Body of pancreas (tissue), 4 donors: Measurements from ENCODE around the gene KDELR3. TPM values are rescaled to one million over a fixed set of nuclear protein-coding genes. Genes with fewer than 3 reads are reported as not detected.

Experiments used
- ATAC-seq: fragments of 150-250 bp; one replicate; pipeline ENCODE4 v1.9.1; 2016
- DNase-seq, 4 donors: peaks; one replicate each; pipeline ENCODE4 v3.0.0-alpha.2; 2019
- H3K27ac ChIP-seq, 4 donors: fragments of 200-600 bp; sonication (generic); 1 replicate in 3 of 4; 2 replicates in 1 of 4; pipeline versions ENCODE4 v1.5.1 to v1.6.1; 2016 to 2019; ENCODE audit warnings: mild to moderate bottlenecking in 1 of 4, mixed read lengths in 1 of 4, moderate library complexity in 1 of 4
- H3K27me3 ChIP-seq, 2 donors: fragments of 200-600 bp; sonication (generic); one replicate each; pipeline ENCODE4 v1.6.0; 2016; ENCODE audit warnings: mild to moderate bottlenecking in 1 of 2
- H3K36me3 ChIP-seq, 2 donors: fragments of 200-600 bp; sonication (generic); replicated peaks in 1 of 2; 2 replicates each; pipeline ENCODE4 v1.5.1; 2016; ENCODE audit warnings: low read depth in 2 of 2; ENCODE audit not compliant: insufficient read depth in 1 of 2
- H3K4me1 ChIP-seq: fragments of 200-600 bp; sonication (generic); one replicate; pipeline ENCODE4 v1.6.0; 2016
- H3K4me3 ChIP-seq, 2 donors: fragments of 200-600 bp; sonication (generic); 1 replicate in 1 of 2; 2 replicates in 1 of 2; pipeline ENCODE4 v1.5.1; 2016 to 2019
- H3K9me3 ChIP-seq, 3 donors: fragments of 200-600 bp; sonication (generic); 1 replicate in 2 of 3; 2 replicates in 1 of 3; pipeline ENCODE4 v1.5.1; 2016
- POLR2A ChIP-seq, 3 donors: fragments of 450-650 bp; IDR thresholded peaks; one replicate each; pipeline ENCODE4 v1.6.1; 2016; ENCODE audit warnings: antibody characterized with exemption in 3 of 3, mild to moderate bottlenecking in 2 of 3
- WGBS, 2 donors: methylation state at CpG; one replicate each; pipeline ENCODE4 v1.1.5; 2017; 5-methylcytosine and 5-hydroxymethylcytosine counted together
- intact Hi-C: fragments of 100-400 bp; cut with DNase I; formaldehyde crosslinking; loops from one replicate; pipeline ENCODE4 v1.15.1; 2023
- total RNA-seq, 2 donors: library from RNA; depleted of rRNA; stranded (reverse); fragments of >200 nt; gene quantifications; one replicate each; pipeline ENCODE4 v1.1.0, GENCODE V29; 2016
- TF ChIP-seq, protein P1 (sequence below), 7 experiments: fragments of 450-650 bp in 4 of 7; fragments of 200-600 bp in 3 of 7; sonication (generic) in 3 of 7; IDR thresholded peaks; one replicate each; pipeline ENCODE4 v1.5.1; 2016 to 2019; ENCODE audit warnings: antibody characterized with exemption in 7 of 7

KDELR3 gene
- total RNA-seq, 2 donors from 2014 or later, result 5.6 to 16.3 TPM

GRCh38 chr22:38531251-38531938 is 63.5 kb downstream of the KDELR3 start:
- no peaks in the 10 kb centered on the region for H3K36me3 ChIP-seq
- no peak for DNase-seq
- no peak overlapping the region for H3K27ac ChIP-seq
- TF ChIP-seq POLR2A (IDR thresholded peaks at IDR 0.05), result no peak
- TF ChIP-seq, protein P1, sequence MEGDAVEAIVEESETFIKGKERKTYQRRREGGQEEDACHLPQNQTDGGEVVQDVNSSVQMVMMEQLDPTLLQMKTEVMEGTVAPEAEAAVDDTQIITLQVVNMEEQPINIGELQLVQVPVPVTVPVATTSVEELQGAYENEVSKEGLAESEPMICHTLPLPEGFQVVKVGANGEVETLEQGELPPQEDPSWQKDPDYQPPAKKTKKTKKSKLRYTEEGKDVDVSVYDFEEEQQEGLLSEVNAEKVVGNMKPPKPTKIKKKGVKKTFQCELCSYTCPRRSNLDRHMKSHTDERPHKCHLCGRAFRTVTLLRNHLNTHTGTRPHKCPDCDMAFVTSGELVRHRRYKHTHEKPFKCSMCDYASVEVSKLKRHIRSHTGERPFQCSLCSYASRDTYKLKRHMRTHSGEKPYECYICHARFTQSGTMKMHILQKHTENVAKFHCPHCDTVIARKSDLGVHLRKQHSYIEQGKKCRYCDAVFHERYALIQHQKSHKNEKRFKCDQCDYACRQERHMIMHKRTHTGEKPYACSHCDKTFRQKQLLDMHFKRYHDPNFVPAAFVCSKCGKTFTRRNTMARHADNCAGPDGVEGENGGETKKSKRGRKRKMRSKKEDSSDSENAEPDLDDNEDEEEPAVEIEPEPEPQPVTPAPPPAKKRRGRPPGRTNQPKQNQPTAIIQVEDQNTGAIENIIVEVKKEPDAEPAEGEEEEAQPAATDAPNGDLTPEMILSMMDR (IDR thresholded peaks at IDR 0.05), result no peak
- ATAC-seq, result no peak
- intact Hi-C loops, result no loop called here
- no peak overlapping the region for H3K4me3 ChIP-seq
- no peaks in the 10 kb centered on the region for H3K9me3 ChIP-seq
- H3K27me3 ChIP-seq, result no peaks in the 10 kb centered on the region
- WGBS, 2 donors, result 91 to 94% methylated on average over 4 of the region's 4 CpGs
- no peaks in the 10 kb centered on the region for H3K4me1 ChIP-seq

Other genes with a start within 250 kb of the KDELR3 start
- 10 to 100 TPM; 28.7 to 31.4 TPM for gene TMEM184B, start 195.1 kb upstream of the KDELR3 start, total RNA-seq
- gene CSNK1E, start 150.7 kb upstream of the KDELR3 start, total RNA-seq, result 100 to 1,000 TPM in 1 of 2 donors, 10 to 100 TPM in 1; 63.3 to 172 TPM
- gene KCNJ4, start 12.9 kb upstream of the KDELR3 start, total RNA-seq, result not detected
- 100 to 1,000 TPM; 403 to 467 TPM for gene DDX17, start 38.2 kb downstream of the KDELR3 start, total RNA-seq
- gene DMC1, start 102.1 kb downstream of the KDELR3 start, total RNA-seq, result under 1 TPM in 1 of 2 donors, not detected in 1; 0.78 TPM
- gene FAM227A, start 188.3 kb downstream of the KDELR3 start, total RNA-seq, result 1 to 10 TPM; 1.3 to 3.6 TPM
- 10 to 100 TPM in 1 of 2 donors, 1 to 10 TPM in 1; 8.6 to 16.5 TPM for gene CBY1, start 188.5 kb downstream of the KDELR3 start, total RNA-seq
- 10 to 100 TPM; 16.6 to 21.4 TPM for gene TOMM22, start 213.9 kb downstream of the KDELR3 start, total RNA-seq
- 10 to 100 TPM; 20.4 to 50.3 TPM for gene JOSD1, start 232.8 kb downstream of the KDELR3 start, total RNA-seq
- gene GTPBP1, start 237.8 kb downstream of the KDELR3 start, total RNA-seq, result 10 to 100 TPM; 34.0 to 53.4 TPM